GM04504 (cell line): ENCODE results near the gene PTCRA.
"Not testable (repeated sequence)": the region's sequence is repeated elsewhere in the genome, so short reads cannot be mapped to it uniquely, and the experiment has no call there.

Experiments used
- DNase-seq: peaks from one replicate; pipeline ENCODE4 v3.0.0-alpha.2; 2012; ENCODE audit warnings: low read depth

PTCRA gene

GRCh38 chr6:42941356-42941755, 25.5 kb downstream of the PTCRA start:
- not testable (repeated sequence) for DNase-seq

- DNase-seq: no peak
These were observed 26.6 kb downstream of the PTCRA start for GRCh38 chr6:42942444-42942843.

GRCh38 chr6:42947950-42948349, 32.1 kb downstream of the PTCRA start:
- no peak for DNase-seq

GRCh38 chr6:42952389-42952788, 36.5 kb downstream of the PTCRA start:
- DNase-seq: no peak

- DNase-seq: not testable (repeated sequence)
These were observed 38.6 kb downstream of the PTCRA start for GRCh38 chr6:42954405-42954804.

GRCh38 chr6:42958125-42958524, 42.3 kb downstream of the PTCRA start:
- DNase-seq: no peak

GRCh38 chr6:42959917-42960242, 44.0 kb downstream of the PTCRA start:
- DNase-seq: no peak

GRCh38 chr6:42960243-42961019, 44.6 kb downstream of the PTCRA start, which contains the start of gene GNMT:
TSS of gene GNMT (plus strand) at chr6:42960754. CDS start at chr6:42960768, 14 bp downstream.
- DNase-seq: no peak

GRCh38 chr6:42961020-42961470, 45.2 kb downstream of the PTCRA start:
- DNase-seq: no peak

- DNase-seq: no peak
These were observed 46.2 kb downstream of the PTCRA start for GRCh38 chr6:42962096-42962495.

- no peak for DNase-seq
These were observed 46.8 kb downstream of the PTCRA start for GRCh38 chr6:42962502-42963178.

GRCh38 chr6:42963179-42963854, 47.5 kb downstream of the PTCRA start:
- DNase-seq: no peak

GRCh38 chr6:42963855-42964605, 48.2 kb downstream of the PTCRA start:
- no peak for DNase-seq

- DNase-seq: no peak
These were observed 50.7 kb downstream of the PTCRA start for GRCh38 chr6:42966571-42966970.

- no peak for DNase-seq
These were observed 51.4 kb downstream of the PTCRA start for GRCh38 chr6:42967228-42967627.

GRCh38 chr6:42968126-42968701, 52.4 kb downstream of the PTCRA start:
- no peak for DNase-seq

GRCh38 chr6:42968783-42969182, 52.9 kb downstream of the PTCRA start:
- DNase-seq: no peak

GRCh38 chr6:42969431-42969830, 53.6 kb downstream of the PTCRA start:
- no peak for DNase-seq

- no peak for DNase-seq
These were observed 54.1 kb downstream of the PTCRA start for GRCh38 chr6:42969934-42970333.

- no peak for DNase-seq
These were observed 55.2 kb downstream of the PTCRA start for GRCh38 chr6:42970871-42971612.

- DNase-seq: no peak
These were observed 56.0 kb downstream of the PTCRA start for GRCh38 chr6:42971746-42972327.
